GM13976 (cell line): ENCODE measurements around the gene ZNRF4.

Experiments
- DNase-seq: peaks from one replicate; pipeline ENCODE4 v3.0.0; 2012; ENCODE audit warnings: low spot score
- CTCF ChIP-seq: IDR thresholded peaks from 2 replicates; pipeline ENCODE4 v1.5.1; 2012; ENCODE audit warnings: borderline replicate concordance, mild to moderate bottlenecking; ENCODE audit not compliant: insufficient read depth; ENCODE audit errors: extremely low read depth, missing control alignments, control extremely low read depth
- in situ Hi-C: fragments of 300-500 bp; cut with MboI; formaldehyde crosslinking; loops from one replicate; pipeline ENCODE4 v1.12.0; 2022; ENCODE audit warnings: low sequenced_read_pairs, mixed read lengths, inconsistent platforms; ENCODE audit not compliant: unreplicated experiment

The ZNRF4 gene

GRCh38 chr19:5457709-5458108 is 2.5 kb downstream of the ZNRF4 start:
- in situ Hi-C loops, result no loop called here
- TF ChIP-seq CTCF, result no peak
- no peak for DNase-seq

- DNase-seq, result no peak
- no peak for TF ChIP-seq CTCF
- in situ Hi-C loops, result no loop called here
Observed at GRCh38 chr19:5458420-5458819, 3.2 kb downstream of the ZNRF4 start.

GRCh38 chr19:5459360-5459759 is 4.1 kb downstream of the ZNRF4 start:
- in situ Hi-C loops, result no loop called here

GRCh38 chr19:5460748-5461147 is 5.5 kb downstream of the ZNRF4 start:
- DNase-seq, result no peak
- in situ Hi-C loops, result no loop called here

More at GRCh38 chr19:5459360-5459759, 4.1 kb downstream of the ZNRF4 start:
- TF ChIP-seq CTCF, result no peak
- DNase-seq, result no peak

GRCh38 chr19:5463959-5464358 is 8.7 kb downstream of the ZNRF4 start:
- DNase-seq, result no peak
- no peak for TF ChIP-seq CTCF
- in situ Hi-C loops, result no loop called here

More at GRCh38 chr19:5460748-5461147, 5.5 kb downstream of the ZNRF4 start:
- TF ChIP-seq CTCF, result no peak

GRCh38 chr19:5466072-5466471 is 10.9 kb downstream of the ZNRF4 start:
- TF ChIP-seq CTCF, result no peak
- DNase-seq, result no peak
- in situ Hi-C loops, result no loop called here

- DNase-seq, result no peak
- in situ Hi-C loops, result no loop called here
- no peak for TF ChIP-seq CTCF
Observed at GRCh38 chr19:5466814-5467291, 11.6 kb downstream of the ZNRF4 start.
